Ramos (cell line): Measurements from ENCODE around the gene MAD1L1.

Experiments
- in situ Hi-C: fragments of 300-500 bp; cut with MboI; formaldehyde crosslinking; loops from one replicate; pipeline ENCODE4 v1.14.3; 2022; ENCODE audit warnings: low sequenced_read_pairs; ENCODE audit not compliant: unreplicated experiment

Gene MAD1L1

DNA sequence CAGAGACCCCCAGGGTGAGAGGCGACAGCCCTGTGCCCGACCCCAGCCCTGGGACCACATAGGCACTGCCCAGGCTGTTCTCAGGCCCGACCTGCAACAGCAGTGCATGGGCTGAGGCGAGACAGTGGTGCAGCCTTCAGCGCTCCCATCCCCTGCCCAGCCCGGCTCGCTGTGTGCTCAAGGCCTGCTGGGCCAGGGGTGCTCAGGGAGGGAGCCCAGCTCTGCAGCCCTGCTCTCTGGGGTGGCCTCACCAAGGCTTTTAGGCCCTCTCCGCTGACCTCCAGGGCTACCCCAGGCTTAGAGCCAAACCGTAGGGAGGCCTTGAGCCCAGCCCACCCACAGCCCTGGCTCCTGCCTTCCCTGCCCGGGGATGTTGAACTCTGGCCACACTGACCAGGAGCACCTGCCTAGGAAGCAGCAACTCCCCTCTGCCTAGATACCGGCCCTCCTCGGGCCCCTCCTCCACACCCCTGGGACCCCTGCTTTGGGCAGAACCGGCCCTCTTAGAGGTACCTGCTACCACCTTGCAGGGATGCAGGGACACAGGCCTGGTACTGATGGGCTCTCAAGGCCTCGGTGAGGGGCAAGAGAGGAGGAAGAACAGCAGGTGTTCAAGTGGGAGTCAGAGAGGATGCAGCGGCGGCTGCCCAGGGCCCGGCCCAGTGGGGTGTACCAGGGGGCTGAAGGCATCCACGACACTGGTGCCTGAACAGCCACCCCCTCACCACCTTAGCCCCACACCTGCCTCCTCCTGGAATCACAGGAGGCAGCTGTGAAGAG is 331.1 kb downstream of the MAD1L1 start:
- in situ Hi-C loops: no loop called here

DNA sequence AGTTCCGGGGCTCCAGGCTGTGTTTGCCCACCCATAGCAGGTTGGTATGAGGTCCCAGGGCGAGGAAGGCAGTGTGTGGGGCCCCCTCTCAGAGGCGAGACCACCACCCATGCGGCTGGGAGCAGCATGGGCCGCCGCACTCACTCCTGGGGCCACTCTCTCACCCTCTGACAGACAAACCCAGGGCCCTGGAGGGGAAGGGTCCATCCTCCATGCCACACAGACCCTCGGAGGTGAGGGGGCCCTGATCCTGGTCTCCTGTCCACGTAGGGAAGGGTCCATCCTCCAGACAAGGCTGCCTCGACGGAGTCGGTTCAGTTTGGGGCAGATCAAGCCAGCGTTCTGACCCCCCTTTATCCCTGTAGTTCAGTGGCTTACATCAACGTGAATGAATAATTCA is 331.9 kb downstream of the MAD1L1 start:
- in situ Hi-C loops: no loop called here

DNA sequence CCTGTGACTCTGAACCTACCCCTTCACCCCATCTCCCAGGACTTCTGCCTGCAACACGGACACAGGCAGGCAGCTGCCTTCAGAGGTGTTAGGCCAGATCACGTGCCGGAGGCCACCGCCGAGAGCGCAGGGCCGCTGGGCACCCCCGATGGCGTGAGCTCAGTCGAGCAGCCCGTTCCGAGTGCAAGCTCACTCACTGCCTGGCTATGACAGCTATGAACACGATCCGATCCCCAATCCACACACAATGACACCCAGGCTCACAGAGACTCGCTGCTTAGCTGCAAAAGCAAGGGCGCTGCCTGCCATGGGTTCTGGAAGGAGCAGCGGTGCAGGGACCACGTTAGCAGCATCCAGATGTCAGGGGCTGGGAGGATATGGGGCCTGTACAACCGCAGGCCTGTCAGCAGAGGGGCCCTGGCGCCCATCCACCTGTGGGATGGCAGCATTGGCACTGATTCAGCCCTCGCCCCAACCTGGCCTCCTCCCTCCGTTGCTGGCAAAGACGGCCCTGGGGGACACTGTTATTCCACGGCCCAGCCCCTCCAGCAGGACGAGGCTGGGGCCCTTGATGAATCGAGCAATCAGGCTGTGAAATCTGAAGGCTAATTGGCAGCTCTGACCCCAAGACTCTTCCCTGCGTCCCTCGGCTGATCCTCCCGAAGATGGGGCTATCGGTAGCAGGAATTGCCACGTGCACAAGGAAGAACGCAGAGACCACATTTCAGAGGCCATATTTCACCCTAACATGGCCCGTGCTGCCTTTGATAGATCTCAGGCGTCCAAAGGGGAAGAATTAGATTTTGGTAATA is 332.6 kb downstream of the MAD1L1 start:
- in situ Hi-C loops: no loop called here

DNA sequence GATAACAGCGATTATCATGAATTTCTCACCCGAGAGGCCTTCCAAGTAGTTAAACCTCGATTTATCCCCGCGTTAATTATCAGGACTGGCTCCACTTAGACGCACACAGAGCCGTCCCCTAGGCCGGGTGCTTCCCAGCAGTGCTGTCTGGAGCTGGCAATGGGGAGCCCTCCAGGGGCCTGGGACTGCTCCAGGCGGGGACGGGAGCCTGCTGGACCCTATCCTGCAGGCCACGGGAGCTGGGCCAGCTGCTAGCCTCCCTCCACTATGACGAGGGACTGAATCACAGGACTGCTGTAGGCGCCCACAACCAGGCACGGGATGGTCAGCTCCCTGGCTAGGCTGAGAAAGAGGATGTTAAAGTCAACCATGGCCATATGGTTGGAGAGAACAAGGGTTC is 333.5 kb downstream of the MAD1L1 start:
- in situ Hi-C loops: no loop called here

DNA sequence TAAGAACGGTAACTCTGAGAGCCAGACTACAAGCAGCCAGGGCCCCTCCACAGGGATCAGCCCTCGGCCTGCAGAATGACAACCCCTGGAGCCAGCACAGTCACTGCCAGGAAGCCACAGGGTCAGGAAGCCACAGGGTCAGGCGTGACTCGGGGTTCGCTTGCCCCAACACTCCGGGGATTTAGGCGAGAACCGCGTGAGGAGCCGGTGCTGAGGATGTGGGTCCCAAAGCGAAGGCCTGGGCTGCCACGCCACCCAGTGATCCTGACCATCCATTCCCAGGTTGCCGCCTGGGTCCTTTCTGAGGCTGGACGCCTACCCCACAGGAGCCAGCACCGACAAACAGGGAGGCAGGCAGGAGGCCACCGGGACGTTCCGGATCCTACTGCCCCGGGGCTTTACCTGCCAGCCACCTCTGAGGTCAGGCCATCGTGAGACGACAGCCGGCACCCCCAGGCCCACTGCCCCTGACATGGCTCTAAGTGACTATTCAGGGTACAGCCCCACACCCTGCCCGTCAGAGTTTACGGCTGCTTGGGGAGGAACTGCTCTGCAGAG is 334.0 kb downstream of the MAD1L1 start:
- in situ Hi-C loops: no loop called here

DNA sequence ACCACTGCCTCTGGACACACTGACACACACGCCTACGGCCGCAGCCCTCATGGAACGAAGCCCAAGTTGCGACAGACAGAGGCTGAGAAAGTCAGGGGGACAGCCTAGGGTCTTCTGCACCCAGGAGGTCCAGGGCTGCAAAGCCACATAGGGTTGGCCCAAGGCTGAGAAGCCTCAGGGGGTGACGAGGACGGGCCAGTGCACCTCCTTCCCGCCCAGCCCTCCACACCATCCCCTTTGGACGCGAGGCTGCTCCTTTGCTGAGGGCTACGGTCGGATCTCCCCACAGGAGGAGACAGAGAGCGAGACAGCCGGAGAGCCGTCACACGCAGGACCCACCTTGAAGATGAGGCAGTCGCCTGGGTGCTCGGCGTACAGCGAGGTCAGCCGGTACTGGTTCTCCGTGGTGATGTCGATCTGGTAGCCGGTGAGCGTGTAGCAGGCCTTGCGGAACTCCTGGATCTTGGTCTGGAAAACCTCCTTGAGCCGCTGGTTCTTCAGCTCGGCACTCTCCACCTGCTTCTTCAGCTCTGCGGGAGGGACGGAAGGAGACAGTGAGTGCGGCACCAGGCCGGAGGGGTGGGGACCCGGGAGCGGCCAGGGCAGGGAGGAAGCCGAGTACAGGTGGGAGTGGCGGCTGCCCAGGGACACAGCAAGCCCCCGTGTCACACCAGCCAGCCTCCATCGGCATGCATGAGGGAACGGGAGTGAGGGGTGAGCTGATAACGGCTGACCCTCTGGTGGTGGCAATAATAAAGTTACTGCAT is 334.7 kb downstream of the MAD1L1 start:
- in situ Hi-C loops: no loop called here

DNA sequence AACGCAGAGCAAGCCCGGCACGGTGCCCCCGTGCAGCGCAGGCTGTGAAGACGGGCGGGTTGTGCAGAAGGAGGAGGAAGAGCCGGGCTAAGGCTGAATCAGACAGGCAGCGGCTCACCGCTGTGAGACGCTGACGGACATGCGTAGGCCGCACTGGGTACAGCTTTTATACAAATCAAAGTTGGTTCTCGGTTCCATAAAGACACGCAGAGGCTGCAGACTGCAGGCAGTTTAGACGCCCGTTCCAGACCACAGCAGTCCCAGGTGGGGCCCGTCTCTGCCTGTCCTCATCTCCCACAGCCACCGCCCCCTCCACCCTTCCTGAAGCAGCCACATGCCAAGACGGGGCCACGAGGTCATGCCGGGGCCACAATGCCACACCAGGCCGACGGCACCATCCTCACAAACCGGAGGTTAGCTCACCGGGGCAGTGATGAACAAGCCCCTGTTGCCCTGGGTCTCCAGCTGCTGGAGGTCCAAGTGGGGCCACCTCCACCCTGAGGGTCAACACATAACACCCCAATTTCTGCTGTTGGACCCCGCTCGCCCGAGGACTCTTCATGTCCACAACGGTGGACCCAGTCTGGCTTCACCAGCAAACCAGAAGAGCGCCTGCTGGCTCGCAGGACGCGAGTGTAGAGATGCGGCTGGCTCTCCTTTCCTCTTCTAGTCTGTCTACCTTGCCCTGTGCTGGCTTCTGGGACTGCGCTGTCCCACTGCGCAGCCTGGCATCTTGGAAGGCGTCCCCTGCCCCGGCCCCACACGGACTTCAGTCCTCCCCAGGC is 335.5 kb downstream of the MAD1L1 start:
- in situ Hi-C loops: no loop called here

DNA sequence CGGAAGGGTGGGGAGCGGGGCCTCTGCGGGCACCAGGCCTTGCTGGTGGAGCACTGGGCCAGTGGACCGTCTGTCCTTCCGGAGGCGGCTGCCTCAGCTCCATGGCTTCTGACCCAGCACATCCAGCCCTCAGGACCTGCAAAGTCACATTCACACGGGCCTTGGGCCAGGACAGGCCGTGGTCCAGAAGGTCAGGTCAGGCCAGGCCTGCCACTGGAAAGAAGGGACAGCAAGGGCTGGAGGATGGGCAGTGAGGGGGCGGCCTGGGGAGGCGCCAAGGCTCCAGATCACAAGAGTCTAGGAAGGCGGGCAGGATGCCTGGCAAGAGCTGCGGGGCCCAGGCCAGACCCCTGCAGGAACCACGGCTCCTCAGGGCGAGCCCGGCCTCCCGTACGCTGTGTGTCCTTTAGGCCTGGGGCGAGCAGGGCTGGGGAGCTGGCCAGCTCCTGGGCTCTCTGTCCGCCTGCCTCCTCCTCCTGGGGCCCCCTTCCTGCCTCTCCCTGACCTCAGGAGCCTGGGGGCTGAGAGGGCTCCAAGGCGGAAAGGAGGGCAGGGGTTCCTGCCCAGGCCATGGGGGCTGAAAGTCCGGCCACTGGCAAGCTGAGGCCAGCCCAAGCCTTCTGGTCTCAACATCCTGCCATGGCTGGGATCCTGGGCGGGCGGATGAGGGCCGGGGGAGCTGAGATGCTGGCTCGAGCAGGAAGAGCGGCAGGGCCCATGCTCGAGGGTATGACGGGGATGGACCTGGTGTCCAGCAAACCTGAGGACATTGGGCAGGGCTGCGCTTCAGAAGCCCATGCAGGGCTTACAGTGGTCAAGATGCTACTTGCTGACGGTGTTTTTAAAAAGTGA is 336.9 kb downstream of the MAD1L1 start:
- in situ Hi-C loops: no loop called here

DNA sequence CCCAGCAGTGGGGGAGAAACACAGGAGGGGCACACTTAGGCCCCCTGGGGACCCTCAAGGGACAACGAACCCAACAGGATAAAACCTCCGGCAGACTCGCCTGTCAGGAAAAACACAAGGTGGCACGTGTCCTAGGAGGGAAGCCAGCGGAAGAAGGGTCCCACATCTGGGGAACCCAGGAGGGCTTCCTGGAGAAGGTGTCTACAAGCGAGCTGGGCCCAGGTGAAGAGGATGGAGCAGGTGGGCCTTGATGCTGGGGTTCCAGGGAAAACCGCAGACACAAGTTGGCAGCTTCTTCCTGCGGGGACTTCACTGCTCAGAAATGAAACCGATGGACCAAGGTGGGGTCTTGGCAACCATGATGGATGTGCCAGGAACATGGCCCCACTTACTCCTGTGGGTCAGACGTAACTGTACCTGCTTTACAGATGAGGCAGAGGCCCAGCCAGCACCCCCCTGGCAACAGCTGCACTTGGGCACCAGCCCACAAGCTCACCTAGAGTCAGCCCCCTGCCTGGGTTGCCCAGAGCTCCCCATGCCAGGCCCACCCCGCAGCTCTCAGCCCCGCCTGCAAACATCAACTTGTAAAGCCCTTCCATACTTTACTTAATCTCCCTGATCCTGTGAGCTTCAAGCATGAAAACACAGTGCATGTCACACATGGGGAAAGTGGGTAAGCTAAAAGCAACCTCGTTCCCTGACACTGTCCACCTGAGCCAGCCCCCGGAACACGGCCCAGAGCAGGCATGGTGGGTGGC is 337.7 kb downstream of the MAD1L1 start:
- in situ Hi-C loops: no loop called here

DNA sequence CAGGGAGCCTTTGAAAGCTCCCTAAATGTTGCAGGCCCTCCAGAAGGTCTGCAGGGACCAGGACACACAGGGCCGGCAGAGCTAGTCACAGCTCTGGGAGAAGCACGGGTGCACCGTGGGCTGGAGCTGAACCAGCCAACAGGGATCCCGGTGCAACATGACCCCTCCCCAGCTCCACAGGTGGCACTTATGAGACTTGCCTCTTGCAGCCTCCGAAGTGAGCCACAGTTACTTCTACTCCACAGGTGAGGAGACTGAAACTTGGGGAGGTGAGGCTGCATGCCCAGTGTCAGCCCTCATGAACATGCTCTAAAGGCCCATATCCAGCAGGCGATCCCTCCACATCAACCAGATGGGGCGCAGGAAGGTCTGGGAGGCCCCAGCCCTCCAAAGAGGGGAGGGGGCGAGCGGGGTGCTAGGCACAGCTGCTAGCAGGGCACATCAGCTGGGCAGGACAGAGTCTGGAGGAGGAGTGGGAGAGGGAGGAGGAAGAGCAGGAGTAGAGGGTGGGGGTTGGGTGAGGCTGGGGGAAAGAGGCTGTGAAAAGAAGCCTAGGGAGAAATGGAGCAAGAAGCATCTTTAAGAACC is 338.3 kb downstream of the MAD1L1 start:
- in situ Hi-C loops: no loop called here

DNA sequence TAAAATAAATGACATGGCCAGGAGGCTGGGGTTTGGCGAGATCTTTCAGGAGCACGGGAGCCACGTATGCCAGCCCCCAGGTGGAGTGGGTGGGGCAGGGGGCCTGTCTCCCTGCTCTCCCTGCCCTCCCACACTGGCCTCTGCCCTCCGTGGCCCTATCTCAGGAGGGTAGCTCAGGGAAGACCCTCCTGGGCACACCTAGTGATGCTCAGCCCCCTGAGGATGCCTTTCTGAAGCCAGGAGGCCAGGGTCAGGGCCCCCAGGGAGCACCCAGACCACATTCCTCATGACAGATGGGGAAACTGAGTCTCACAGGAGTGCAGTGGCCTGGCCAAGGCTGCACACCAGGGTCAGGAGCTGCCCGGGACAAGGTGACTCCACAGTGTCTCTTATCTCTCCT is 339.3 kb downstream of the MAD1L1 start:
- in situ Hi-C loops: no loop called here

DNA sequence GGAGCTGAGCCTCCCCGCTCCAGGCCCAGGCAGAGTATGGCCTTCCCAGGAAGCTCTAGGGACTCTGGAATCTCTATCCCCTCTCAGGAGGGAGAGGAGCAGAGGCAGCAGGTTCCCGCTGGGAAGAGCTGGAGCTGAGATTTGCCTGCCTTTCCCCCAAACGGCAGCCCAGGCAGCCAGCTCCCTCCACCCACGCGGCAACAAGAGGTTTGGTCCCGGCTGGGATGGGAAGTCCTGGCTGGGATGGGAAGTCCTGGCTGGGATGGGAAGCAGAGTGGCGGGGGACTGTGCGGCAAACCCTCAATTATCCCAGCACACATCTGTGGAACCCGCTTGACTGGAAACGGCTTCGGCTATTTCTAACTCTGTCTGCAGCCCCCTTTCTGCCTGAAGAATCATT is 339.7 kb downstream of the MAD1L1 start:
- in situ Hi-C loops: no loop called here

DNA sequence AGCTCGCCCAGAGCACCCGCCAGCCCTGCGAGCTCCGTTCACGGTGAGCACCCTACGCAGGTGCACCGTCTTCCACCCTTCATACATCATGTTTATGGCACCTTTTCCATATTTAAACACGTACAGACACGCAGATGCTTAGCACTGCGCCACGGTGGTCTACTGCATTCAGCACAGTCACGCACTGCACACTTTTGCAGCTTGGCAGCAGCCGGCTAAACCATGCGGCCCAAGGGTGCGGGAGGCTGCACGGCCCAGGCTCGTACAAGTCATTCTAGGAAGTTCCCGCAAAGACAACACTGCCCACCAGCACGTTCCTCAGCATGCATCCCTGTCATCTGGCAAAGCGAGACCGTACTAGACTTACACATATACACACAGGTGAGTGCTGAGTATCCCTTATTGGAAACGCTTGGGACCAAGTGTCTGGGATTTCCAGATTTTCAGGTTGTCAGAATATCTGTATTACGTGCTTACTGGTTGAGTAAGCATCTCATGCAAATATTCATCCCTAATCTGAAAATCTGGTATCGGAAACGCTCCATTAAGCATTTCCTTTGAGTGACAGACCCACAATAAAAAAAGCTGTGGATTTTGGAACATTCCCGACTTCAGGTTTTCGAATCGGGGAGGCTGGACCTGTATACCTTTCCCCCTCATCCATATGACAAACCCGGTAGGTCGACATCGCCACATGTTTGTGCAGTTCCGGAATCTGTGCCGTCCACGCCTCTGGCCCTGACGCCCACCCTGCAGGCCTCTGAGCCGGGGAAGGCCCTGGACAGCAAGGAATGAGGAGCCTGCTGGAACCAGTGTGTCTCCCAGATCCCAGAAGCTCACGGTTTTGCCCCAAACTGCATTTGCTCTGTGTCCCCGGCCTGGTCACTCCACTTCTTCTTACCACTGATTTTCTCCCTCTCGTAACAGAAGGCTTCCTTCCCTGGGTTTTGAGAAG is 340.5 kb downstream of the MAD1L1 start:
- in situ Hi-C loops: no loop called here

DNA sequence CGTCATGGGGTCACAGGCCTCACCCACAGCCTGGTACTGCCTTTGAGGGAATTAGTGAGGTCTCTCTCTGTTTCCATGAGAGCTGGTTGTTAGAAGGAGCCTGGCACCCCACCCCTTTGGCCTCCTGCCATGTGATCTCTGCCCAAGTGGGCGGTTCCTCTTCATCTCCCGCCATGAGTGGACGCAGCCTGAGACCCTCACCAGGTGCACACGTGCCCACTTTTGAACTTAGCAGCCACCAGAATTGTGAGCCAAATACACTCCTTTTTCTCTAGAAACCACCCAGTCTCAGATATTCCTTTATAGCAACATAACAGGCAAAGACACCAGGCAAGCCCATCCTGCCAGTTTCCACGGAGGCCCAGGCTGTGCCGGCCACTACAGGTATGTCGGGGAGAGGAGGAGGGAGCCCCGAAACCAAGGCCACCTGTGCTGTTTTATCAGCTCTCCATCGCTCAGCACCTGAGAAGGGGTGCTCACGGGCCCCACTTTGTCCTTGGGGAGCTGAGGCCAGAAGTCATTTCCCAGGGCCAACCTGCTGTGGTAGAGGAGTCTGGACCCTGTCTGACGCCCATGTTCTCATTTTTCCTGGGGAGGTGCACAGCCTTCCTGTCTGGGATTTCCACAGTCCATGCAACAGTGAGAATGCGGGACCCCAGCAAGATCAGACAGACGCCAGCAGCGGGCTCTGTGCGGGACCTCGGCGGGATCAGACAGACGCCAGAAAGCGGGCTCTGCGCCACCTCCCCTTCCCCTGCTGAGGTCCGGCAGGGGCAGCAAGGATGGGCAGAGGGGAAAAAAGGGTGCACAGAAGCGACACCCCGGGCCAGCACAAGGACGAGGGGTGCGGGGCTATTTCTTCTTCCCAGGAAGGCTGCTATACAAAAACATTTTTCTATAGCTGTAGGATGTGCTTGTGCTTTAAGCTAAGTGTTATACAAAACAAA is 342.2 kb downstream of the MAD1L1 start:
- in situ Hi-C loops: no loop called here

DNA sequence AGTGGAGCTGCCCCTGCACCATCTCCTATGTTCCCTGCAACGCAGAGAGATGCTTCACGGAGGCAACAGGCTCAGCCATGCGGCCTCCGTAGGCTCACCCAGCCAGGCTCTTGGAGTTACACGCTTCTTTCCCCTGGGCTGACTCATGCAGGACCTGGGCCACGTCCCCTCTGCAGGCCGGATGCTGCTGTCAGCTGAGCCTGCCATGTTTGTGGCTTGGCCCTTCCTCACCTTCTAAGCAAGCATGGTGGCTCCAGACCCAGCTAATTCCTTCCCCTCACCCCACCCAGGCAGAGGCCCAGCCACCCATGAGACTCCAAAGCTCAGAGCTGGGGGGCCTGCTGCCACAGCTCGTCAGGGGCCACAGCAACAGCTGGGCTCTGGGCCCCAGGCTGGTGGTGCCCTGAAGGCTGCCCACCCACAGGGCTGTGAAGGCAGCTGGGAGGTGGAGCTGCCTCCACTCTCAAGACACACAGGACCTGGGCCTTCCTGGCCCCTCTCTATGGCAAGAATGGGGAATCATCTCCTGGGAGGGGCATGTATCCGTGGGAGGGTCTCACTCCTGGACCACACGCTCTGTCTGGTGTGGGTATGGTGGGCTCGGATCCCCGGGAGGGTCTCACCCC is 343.1 kb downstream of the MAD1L1 start:
- in situ Hi-C loops: no loop called here
